Esophagus (tissue), 2 donors: Measurements from ENCODE around the gene DYSF. TPM values are rescaled to one million over a fixed set of nuclear protein-coding genes. Genes with fewer than 3 reads are reported as not detected.
"Not testable (repeated sequence)": the region's sequence is repeated elsewhere in the genome, so short reads cannot be mapped to it uniquely, and the experiment has no call there.

Experiments used
- H3K27ac ChIP-seq, 2 donors: one replicate each; pipeline ENCODE4 v1.5.1; 2013; ENCODE audit warnings: low read depth in 2 of 2, mild to moderate bottlenecking in 2 of 2, inconsistent platforms in 1 of 2, low read length in 1 of 2, moderate library complexity in 1 of 2
- H3K27me3 ChIP-seq, 2 donors: one replicate each; pipeline ENCODE4 v1.6.1; 2013; ENCODE audit warnings: low read length in 2 of 2, control low read depth in 1 of 2, mild to moderate bottlenecking in 1 of 2; ENCODE audit not compliant: insufficient read depth in 2 of 2, control insufficient read depth in 1 of 2
- H3K36me3 ChIP-seq, 2 donors: one replicate each; pipeline ENCODE4 v1.6.1; 2013; ENCODE audit warnings: low read length in 1 of 2; ENCODE audit not compliant: control insufficient read depth in 2 of 2, insufficient read depth in 2 of 2
- H3K4me1 ChIP-seq, 2 donors: one replicate each; pipeline ENCODE4 v1.6.1; 2013; ENCODE audit warnings: low read length in 1 of 2; ENCODE audit not compliant: control insufficient read depth in 2 of 2, insufficient read depth in 2 of 2
- H3K4me3 ChIP-seq, 2 donors: one replicate each; pipeline ENCODE4 v1.5.1; 2013; ENCODE audit warnings: low read length in 2 of 2, mild to moderate bottlenecking in 2 of 2, low read depth in 1 of 2, moderate library complexity in 1 of 2
- H3K9me3 ChIP-seq, 2 donors: one replicate each; pipeline ENCODE4 v1.6.1; 2013; ENCODE audit warnings: mild to moderate bottlenecking in 2 of 2, low read depth in 1 of 2, low read length in 1 of 2, moderate library complexity in 1 of 2; ENCODE audit not compliant: control insufficient read depth in 2 of 2, insufficient read depth in 1 of 2
- WGBS, 2 donors: extraction: QIAGEN DNeasy Blood & Tissue Kit; methylation state at CpG; one replicate each; pipeline ENCODE4 v1.1.7; 2013; 5-methylcytosine and 5-hydroxymethylcytosine counted together
- polyA plus RNA-seq, 2 donors: library from polyadenylated mRNA; stranded (reverse); fragments of 200-250 nt; gene quantifications; one replicate each; pipeline ENCODE4 v1.2.3, GENCODE V29; 2013
- donor health status: healthy with polysubstance abuse.
- donor health status: Bipolar disorder and iron deficiency.

DYSF gene
- polyA plus RNA-seq, 2 donors, result 1.8 to 2.6 TPM

DNA sequence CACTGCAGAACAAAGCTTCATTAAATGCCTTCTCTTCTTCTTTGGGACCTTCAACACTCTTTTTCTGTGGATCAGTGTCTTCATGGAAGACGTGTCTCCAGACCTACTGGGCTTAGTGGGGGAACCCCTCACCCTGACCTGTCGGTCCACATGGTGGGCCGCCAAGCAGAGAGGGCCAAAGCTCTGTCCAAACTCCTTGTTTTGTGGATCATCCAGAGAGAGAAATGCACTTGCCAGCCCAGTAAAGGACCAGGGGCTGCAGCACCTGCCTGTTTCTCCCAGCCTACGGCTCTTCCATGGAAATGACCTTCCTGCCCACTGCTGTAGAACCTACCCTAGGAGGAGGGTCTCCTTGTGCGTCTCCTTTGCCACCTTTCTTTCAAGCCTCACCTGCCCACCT lies 25.9 kb downstream of the DYSF start:
- Histone ChIP-seq H3K4me3 (no peak overlapping the region), H3K27me3 (no peaks in the 10 kb centered on the region), H3K4me1 (no peaks in the 10 kb centered on the region), H3K27ac (no peak overlapping the region), H3K36me3 (no peaks in the 10 kb centered on the region), H3K9me3 (no peaks in the 10 kb centered on the region)
- 81 to 88% methylated on average over 5 of the region's 5 CpGs for WGBS, 2 donors

DNA sequence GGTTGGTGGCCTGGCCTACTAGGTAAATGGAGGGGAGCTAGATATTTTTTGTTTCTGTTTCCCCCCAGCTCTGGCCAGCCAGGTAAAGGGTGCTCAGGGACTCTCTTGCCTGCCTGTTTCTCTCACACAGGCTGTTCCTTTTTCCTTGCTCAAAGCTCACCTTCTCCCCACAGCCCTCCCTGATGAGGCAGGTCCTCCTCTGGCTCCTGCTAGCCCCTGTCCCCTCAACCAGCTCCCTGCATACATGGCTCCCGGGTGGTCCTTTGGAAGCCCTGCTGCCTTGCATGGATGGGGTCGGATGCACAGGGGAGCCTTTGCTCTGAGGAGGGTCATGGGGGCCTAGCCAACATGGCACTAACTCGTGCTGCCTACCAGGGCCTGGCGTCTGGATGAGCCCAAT lies 27.8 kb downstream of the DYSF start:
- no peak overlapping the region for H3K4me3 ChIP-seq
- H3K9me3 ChIP-seq, result no peaks in the 10 kb centered on the region
- H3K27me3 ChIP-seq, result no peaks in the 10 kb centered on the region
- no peaks in the 10 kb centered on the region for H3K4me1 ChIP-seq
- H3K27ac ChIP-seq, result no peak overlapping the region
- 85 to 89% methylated on average over 4 of the region's 4 CpGs for WGBS, 2 donors
- H3K36me3 ChIP-seq, result no peaks in the 10 kb centered on the region

DNA sequence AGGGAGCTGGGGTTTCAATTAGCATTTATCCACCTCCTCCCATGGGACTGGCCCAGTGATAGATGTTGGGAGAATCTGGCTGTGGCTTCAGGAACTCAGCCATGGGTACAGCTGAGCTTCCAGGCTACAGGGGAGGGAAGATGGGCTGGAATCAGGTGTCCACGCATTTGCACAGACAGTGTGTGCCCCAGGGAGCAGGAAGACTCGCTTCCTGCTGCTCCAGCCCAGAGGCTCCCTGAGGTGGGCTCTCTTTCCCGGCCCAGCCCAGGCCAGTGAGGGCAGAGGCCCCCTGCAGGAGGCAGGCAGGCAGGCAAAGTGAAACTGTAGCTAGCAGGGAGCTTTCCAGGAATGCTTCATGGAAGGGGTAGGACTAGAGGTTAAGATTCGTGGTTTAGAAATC lies 28.7 kb downstream of the DYSF start:
- Histone ChIP-seq H3K27me3 (no peaks in the 10 kb centered on the region), H3K36me3 (no peaks in the 10 kb centered on the region), H3K4me3 (no peak overlapping the region), H3K4me1 (no peaks in the 10 kb centered on the region), H3K9me3 (no peaks in the 10 kb centered on the region), H3K27ac (no peak overlapping the region)
- WGBS, 2 donors, result 64 to 71% methylated on average over 4 of the region's 4 CpGs

DNA sequence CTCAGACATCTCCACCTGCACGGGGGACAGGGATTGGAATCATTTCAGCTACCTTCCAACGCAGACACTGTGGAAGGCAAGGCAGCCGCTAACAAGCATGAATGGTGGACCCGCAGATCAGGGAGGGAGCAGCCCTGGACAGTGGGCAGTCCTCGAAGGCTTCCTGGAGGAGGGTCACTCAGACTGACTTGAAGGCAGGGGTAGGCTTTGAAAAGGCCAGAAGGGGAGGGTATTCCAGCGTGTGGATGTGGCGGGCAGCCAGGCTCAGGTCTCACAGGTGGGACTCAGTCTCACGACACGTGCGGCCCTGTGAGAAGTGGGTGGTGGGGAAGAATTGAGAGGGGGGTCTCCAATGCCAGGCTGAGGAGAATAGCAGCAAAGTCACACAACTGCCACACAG lies 29.9 kb downstream of the DYSF start:
- H3K27me3 ChIP-seq, result no peaks in the 10 kb centered on the region
- no peak overlapping the region for H3K4me3 ChIP-seq
- no peaks in the 10 kb centered on the region for H3K36me3 ChIP-seq
- H3K4me1 ChIP-seq, result no peaks in the 10 kb centered on the region
- 81 to 88% methylated on average over 10 of the region's 10 CpGs for WGBS, 2 donors
- no peaks in the 10 kb centered on the region for H3K9me3 ChIP-seq
- no peak overlapping the region for H3K27ac ChIP-seq

GRCh38 chr2:71484354-71484753 lies 31.0 kb downstream of the DYSF start:
- Histone ChIP-seq H3K4me3 (no peak overlapping the region), H3K9me3 (no peaks in the 10 kb centered on the region), H3K36me3 (no peaks in the 10 kb centered on the region), H3K4me1 (no peaks in the 10 kb centered on the region), H3K27ac (no peak overlapping the region), H3K27me3 (no peaks in the 10 kb centered on the region)
- WGBS, 2 donors, result 84 to 88% methylated on average over 2 of the region's 2 CpGs

GRCh38 chr2:71486881-71487640 lies 33.7 kb downstream of the DYSF start:
- 71 to 72% methylated on average over 11 of the region's 11 CpGs for whole genome bisulfite sequencing, 2 donors
- no peak overlapping the region for H3K4me3 ChIP-seq
- H3K4me1 ChIP-seq, result no peaks in the 10 kb centered on the region
- no peaks in the 10 kb centered on the region for H3K36me3 ChIP-seq
- no peaks in the 10 kb centered on the region for H3K27me3 ChIP-seq
- H3K9me3 ChIP-seq, result no peaks in the 10 kb centered on the region
- no peak overlapping the region for H3K27ac ChIP-seq

- H3K4me1 ChIP-seq, H3K27me3 ChIP-seq, H3K4me3 ChIP-seq, H3K27ac ChIP-seq, H3K9me3 ChIP-seq, H3K36me3 ChIP-seq: not testable (repeated sequence)
- 85 to 87% methylated on average over 3 of the region's 3 CpGs for WGBS, 2 donors
These were observed 38.2 kb downstream of the DYSF start for GRCh38 chr2:71491551-71491950.

GRCh38 chr2:71492112-71492511 lies 38.8 kb downstream of the DYSF start:
- Histone ChIP-seq H3K9me3 (no peaks in the 10 kb centered on the region), H3K36me3 (no peaks in the 10 kb centered on the region), H3K4me1 (no peaks in the 10 kb centered on the region), H3K4me3 (no peak overlapping the region), H3K27me3 (no peaks in the 10 kb centered on the region), H3K27ac (no peak overlapping the region)
- 74 to 77% methylated on average over 6 of the region's 6 CpGs for WGBS, 2 donors

GRCh38 chr2:71494091-71494490 lies 40.7 kb downstream of the DYSF start:
- H3K9me3 ChIP-seq, result no peaks in the 10 kb centered on the region
- H3K4me3 ChIP-seq, result no peak overlapping the region
- H3K27me3 ChIP-seq, result no peaks in the 10 kb centered on the region
- no peak overlapping the region for H3K27ac ChIP-seq
- H3K4me1 ChIP-seq, result peaks cover 0 to 4% of the 10 kb centered on the region in 2 donors
- H3K36me3 ChIP-seq, result no peaks in the 10 kb centered on the region
- WGBS, 2 donors, result 85 to 88% methylated on average over 4 of the region's 4 CpGs

GRCh38 chr2:71494523-71495155 lies 41.3 kb downstream of the DYSF start:
- WGBS, 2 donors, result 63 to 80% methylated on average over 1 of the region's 1 CpG

More at GRCh38 chr2:71494523-71495155, 41.3 kb downstream of the DYSF start:
- H3K4me1 ChIP-seq, result peaks cover 3 to 6% of the 10 kb centered on the region in 2 donors
- H3K27ac ChIP-seq, result no peak overlapping the region
- no peaks in the 10 kb centered on the region for H3K9me3 ChIP-seq
- H3K27me3 ChIP-seq, result no peaks in the 10 kb centered on the region
- no peaks in the 10 kb centered on the region for H3K36me3 ChIP-seq
- H3K4me3 ChIP-seq, result no peak overlapping the region
